Neural progenitor cell (in vitro differentiated cells): Measurements from ENCODE around the gene RIPK3. TPM values are rescaled to one million over a fixed set of nuclear protein-coding genes. Genes with fewer than 3 reads are reported as not detected.

Source experiments
- DNase-seq: peaks from one replicate; pipeline ENCODE4 v3.0.0-alpha.2; 2016; ENCODE audit warnings: low spot score
- H2AFZ ChIP-seq: fragments of 200-600 bp; sonication (generic); replicated peaks from 2 replicates; pipeline ENCODE4 v1.6.1; 2016; ENCODE audit warnings: antibody characterized with exemption
- H3F3A ChIP-seq: fragments of 200-600 bp; sonication (generic); 2 replicates; pipeline ENCODE4 v1.6.1; 2016; ENCODE audit warnings: antibody characterized with exemption, low read depth
- H3K27ac ChIP-seq: fragments of 200-600 bp; sonication (generic); 2 replicates; pipeline ENCODE4 v1.5.1; 2016; ENCODE audit warnings: mild to moderate bottlenecking
- H3K27me3 ChIP-seq: fragments of 200-600 bp; sonication (generic); 2 replicates; pipeline ENCODE4 v1.6.1; 2016; ENCODE audit warnings: mild to moderate bottlenecking, moderate library complexity
- H3K36me3 ChIP-seq: fragments of 200-600 bp; sonication (generic); 2 replicates; pipeline ENCODE4 v1.5.1; 2016
- H3K4me1 ChIP-seq: fragments of 200-600 bp; sonication (generic); 2 replicates; pipeline ENCODE4 v1.6.1; 2016; ENCODE audit warnings: mixed run types
- H3K4me2 ChIP-seq: fragments of 200-600 bp; sonication (generic); 2 replicates; pipeline ENCODE4 v1.6.1; 2016
- H3K4me3 ChIP-seq: fragments of 200-600 bp; sonication (generic); 2 replicates; pipeline ENCODE4 v1.5.1; 2016
- H3K79me2 ChIP-seq: fragments of 200-600 bp; sonication (generic); 2 replicates; pipeline ENCODE4 v1.6.1; 2016; ENCODE audit warnings: low read depth
- H3K9ac ChIP-seq: fragments of 200-600 bp; sonication (generic); 2 replicates; pipeline ENCODE4 v1.6.1; 2016
- H3K9me3 ChIP-seq: fragments of 200-600 bp; sonication (generic); 2 replicates; pipeline ENCODE4 v1.5.1; 2016; ENCODE audit warnings: low read depth
- H4K20me1 ChIP-seq: fragments of 200-600 bp; sonication (generic); 2 replicates; pipeline ENCODE4 v1.6.1; 2016; ENCODE audit warnings: low read depth
- H3K27ac Mint-ChIP-seq: 3 replicates; pipeline ENCODE4 v1.8.0; 2021; ENCODE audit warnings: mixed read lengths
- H3K27me3 Mint-ChIP-seq: 2 replicates; pipeline ENCODE4 v1.8.0; 2022; ENCODE audit warnings: low read depth, mild to moderate bottlenecking, inconsistent platforms, moderate library complexity, mixed read lengths; ENCODE audit not compliant: insufficient read depth
- H3K36me3 Mint-ChIP-seq: 3 replicates; pipeline ENCODE4 v1.8.0; 2021; ENCODE audit warnings: mixed read lengths
- H3K4me1 Mint-ChIP-seq: 3 replicates; pipeline ENCODE4 v1.8.0; 2021; ENCODE audit warnings: mixed read lengths
- H3K4me3 Mint-ChIP-seq: 3 replicates; pipeline ENCODE4 v1.8.0; 2021; ENCODE audit warnings: mild to moderate bottlenecking, moderate library complexity, mixed read lengths
- H3K9me3 Mint-ChIP-seq: 3 replicates; pipeline ENCODE4 v1.8.0; 2020; ENCODE audit warnings: mixed read lengths
- CTCF ChIP-seq: fragments of 200-600 bp; sonication (generic); IDR thresholded peaks from 2 replicates; pipeline ENCODE4 v1.5.1; 2017; ENCODE audit warnings: antibody characterized with exemption, mild to moderate bottlenecking
- EZH2 ChIP-seq: fragments of 200-600 bp; sonication (generic); IDR thresholded peaks from 2 replicates; pipeline ENCODE4 v1.6.1; 2017; ENCODE audit warnings: antibody characterized with exemption, mild to moderate bottlenecking, moderate library complexity
- EZH2phosphoT487 ChIP-seq: fragments of 200-600 bp; sonication (generic); IDR thresholded peaks from 2 replicates; pipeline ENCODE4 v1.6.1; 2017; ENCODE audit warnings: antibody characterized with exemption
- total RNA-seq: library from RNA; depleted of rRNA; stranded (reverse); fragments of >200 nt; gene quantifications from 2 replicates; pipeline ENCODE4 v1.2.3, GENCODE V29; 2015; ENCODE audit warnings: low replicate concordance

The RIPK3 gene
- total RNA-seq, 1 donor from 2014 or later: not detected

- peaks cover 14% of the 10 kb centered on the region for H3K36me3 Mint-ChIP-seq
Observed at GRCh38 chr14:24308342-24309124, 31.3 kb downstream of the RIPK3 start.

GRCh38 chr14:24307575-24308341, 32.0 kb downstream of the RIPK3 start, which contains the start of gene CIDEB:
Gene CIDEB, minus strand, starts transcription at chr14:24307977. Its CDS starts 119 bp downstream, at chr14:24307858.
- H3K36me3 Mint-ChIP-seq: peaks cover 16% of the 10 kb centered on the region
- H3K4me3 Mint-ChIP-seq: no peak within 1 kb of the TSS
- no peak within 1 kb of the TSS for H3K27ac ChIP-seq
- no peak within 1 kb of the TSS for H3K4me3 ChIP-seq
- no peak within 1 kb of the TSS for H2AFZ ChIP-seq
- H3K4me1 Mint-ChIP-seq: peaks cover 5% of the 10 kb centered on the region
- DNase-seq: peak; percentile 66
- H3K9me3 Mint-ChIP-seq: no peaks in the 10 kb centered on the region
- no peaks in the 10 kb centered on the region for H3K79me2 ChIP-seq
- TF ChIP-seq CTCF (peak; percentile 92), EZH2 (no peak), EZH2phosphoT487 (no peak)
- no peaks in the 10 kb centered on the region for H3K36me3 ChIP-seq
- H3K27ac Mint-ChIP-seq: no peak within 1 kb of the TSS
- H3K4me1 ChIP-seq: no peaks in the 10 kb centered on the region
- H3K9ac ChIP-seq: no peak within 1 kb of the TSS
- peaks cover 10% of the 10 kb centered on the region for H3K27me3 Mint-ChIP-seq
- no peaks in the 10 kb centered on the region for H3K27me3 ChIP-seq
- no peaks in the 10 kb centered on the region for H3K9me3 ChIP-seq
- no peak within 1 kb of the TSS for H3K4me2 ChIP-seq
- H3F3A ChIP-seq: no peaks in the 10 kb centered on the region
- H4K20me1 ChIP-seq: no peaks in the 10 kb centered on the region

More at GRCh38 chr14:24308342-24309124, 31.3 kb downstream of the RIPK3 start:
- no peak for TF ChIP-seq CTCF
- TF ChIP-seq EZH2phosphoT487: no peak
- no peak for TF ChIP-seq EZH2
- no peaks in the 10 kb centered on the region for H3K4me1 ChIP-seq
- Mint-ChIP-seq H3K9me3 (no peaks in the 10 kb centered on the region), H3K27ac (no peak overlapping the region), H3K27me3 (peaks cover 10% of the 10 kb centered on the region), H3K4me3 (no peak overlapping the region), H3K4me1 (peaks cover 5% of the 10 kb centered on the region)
- no peak overlapping the region for H3K4me3 ChIP-seq
- no peak overlapping the region for H3K27ac ChIP-seq
- no peaks in the 10 kb centered on the region for H3K9me3 ChIP-seq
- H4K20me1 ChIP-seq: no peaks in the 10 kb centered on the region
- no peak for DNase-seq
- H3K9ac ChIP-seq: no peak overlapping the region
- H3K36me3 ChIP-seq: no peaks in the 10 kb centered on the region
- H3K79me2 ChIP-seq: no peaks in the 10 kb centered on the region
- no peak overlapping the region for H3K4me2 ChIP-seq
- no peaks in the 10 kb centered on the region for H3F3A ChIP-seq
- H3K27me3 ChIP-seq: no peaks in the 10 kb centered on the region
- no peak overlapping the region for H2AFZ ChIP-seq

GRCh38 chr14:24307156-24307574, 32.6 kb downstream of the RIPK3 start:
- H3K4me2 ChIP-seq: no peak overlapping the region
- no peak overlapping the region for H3K27ac ChIP-seq
- H3K36me3 ChIP-seq: no peaks in the 10 kb centered on the region
- no peak overlapping the region for H3K9ac ChIP-seq
- Mint-ChIP-seq H3K4me3 (no peak overlapping the region), H3K9me3 (no peaks in the 10 kb centered on the region), H3K4me1 (peaks cover 5% of the 10 kb centered on the region), H3K27me3 (peaks cover 10% of the 10 kb centered on the region), H3K36me3 (peaks cover 19% of the 10 kb centered on the region), H3K27ac (no peak overlapping the region)
- no peaks in the 10 kb centered on the region for H3F3A ChIP-seq
- H3K27me3 ChIP-seq: no peaks in the 10 kb centered on the region
- no peak overlapping the region for H2AFZ ChIP-seq
- TF ChIP-seq EZH2phosphoT487 (no peak), EZH2 (no peak), CTCF (no peak)
- H3K4me1 ChIP-seq: no peaks in the 10 kb centered on the region
- no peaks in the 10 kb centered on the region for H4K20me1 ChIP-seq
- no peaks in the 10 kb centered on the region for H3K79me2 ChIP-seq
- H3K9me3 ChIP-seq: no peaks in the 10 kb centered on the region
- DNase-seq: no peak
- no peak overlapping the region for H3K4me3 ChIP-seq
